Stimulated activated CD8-positive, alpha-beta memory T cell treated with anti-CD3 and anti-CD28 coated beads, Interleukin-15, amount 100 ng/mL, for 1 hour (primary cell): ENCODE results near the gene PRKCA.
"Not testable (repeated sequence)": the region's sequence is repeated elsewhere in the genome, so short reads cannot be mapped to it uniquely, and the experiment has no call there.

ENCODE experiments used
- DNase-seq: peaks from one replicate; pipeline ENCODE4 v3.0.0-alpha.2; 2020; ENCODE audit warnings: low read depth

The PRKCA gene

GRCh38 chr17:66489576-66489975, 187.2 kb downstream of the PRKCA start:
- not testable (repeated sequence) for DNase-seq

DNA sequence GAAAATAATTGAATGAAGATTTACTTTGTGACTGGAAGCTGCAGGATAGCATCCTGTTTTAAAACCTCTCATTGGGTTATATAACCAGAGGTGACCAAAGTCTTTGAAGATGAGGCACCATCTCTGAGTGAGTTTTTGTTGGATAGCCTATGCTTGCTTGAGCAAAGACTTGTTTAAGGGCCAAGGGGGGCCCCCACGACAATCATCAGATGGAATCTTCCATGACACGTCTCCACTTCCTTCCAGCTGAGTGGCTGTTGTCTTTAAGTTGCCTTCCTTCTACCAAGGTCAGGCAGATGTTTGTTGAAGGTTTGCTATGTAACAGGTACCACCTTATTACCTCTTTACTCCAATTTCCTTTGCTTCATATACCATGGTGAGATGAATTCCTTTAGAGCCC, 188.8 kb downstream of the PRKCA start:
- no peak for DNase-seq

- no peak for DNase-seq
Measured at GRCh38 chr17:66491665-66492064, 189.3 kb downstream of the PRKCA start.

DNA sequence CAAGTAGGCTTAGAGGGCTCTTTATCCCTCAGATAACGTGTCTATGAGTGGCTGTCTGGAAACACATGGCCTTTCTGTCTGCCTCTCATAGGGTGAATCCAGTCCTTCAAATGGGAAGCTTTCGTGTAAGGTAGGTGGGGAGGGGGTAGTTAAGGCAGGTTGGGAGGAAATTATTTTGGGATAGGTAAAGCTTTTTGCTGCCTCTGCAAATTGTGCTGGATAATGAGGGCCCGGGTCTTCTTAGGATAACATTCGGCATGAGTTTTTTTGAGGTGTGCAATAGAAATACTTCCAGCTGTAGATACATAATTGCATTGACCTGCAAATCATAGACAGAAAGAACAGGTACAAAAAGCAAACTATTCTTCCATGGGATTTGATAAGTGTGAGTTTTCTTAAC, 189.7 kb downstream of the PRKCA start:
- no peak for DNase-seq

DNA sequence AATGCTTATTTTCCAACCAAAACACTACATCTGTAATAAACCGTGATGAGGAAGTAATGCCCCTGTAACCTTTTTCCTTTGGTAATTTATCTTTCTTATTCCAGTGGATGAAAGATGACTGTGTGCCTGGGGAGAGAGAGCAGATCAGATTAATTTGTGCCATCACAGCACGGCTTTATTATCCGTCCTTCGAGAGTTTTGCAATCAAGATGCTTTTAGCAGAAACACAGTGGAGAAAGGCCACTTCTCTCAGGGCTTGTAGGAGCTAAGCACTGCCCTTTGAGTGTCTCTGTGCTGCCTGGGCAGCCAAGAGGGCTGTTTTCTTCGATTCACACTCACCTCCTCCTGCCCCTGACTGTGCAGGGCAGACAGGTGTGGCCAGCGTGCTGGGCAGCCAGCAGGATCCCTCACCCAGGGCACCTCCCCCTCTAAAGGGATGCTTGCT, 190.2 kb downstream of the PRKCA start:
- DNase-seq = no peak

- no peak for DNase-seq
Measured at GRCh38 chr17:66493283-66494019, 191.0 kb downstream of the PRKCA start.

- DNase-seq = no peak
Measured at GRCh38 chr17:66494023-66494803, 191.8 kb downstream of the PRKCA start.

GRCh38 chr17:66495035-66495434, 192.6 kb downstream of the PRKCA start:
- DNase-seq = no peak

DNA sequence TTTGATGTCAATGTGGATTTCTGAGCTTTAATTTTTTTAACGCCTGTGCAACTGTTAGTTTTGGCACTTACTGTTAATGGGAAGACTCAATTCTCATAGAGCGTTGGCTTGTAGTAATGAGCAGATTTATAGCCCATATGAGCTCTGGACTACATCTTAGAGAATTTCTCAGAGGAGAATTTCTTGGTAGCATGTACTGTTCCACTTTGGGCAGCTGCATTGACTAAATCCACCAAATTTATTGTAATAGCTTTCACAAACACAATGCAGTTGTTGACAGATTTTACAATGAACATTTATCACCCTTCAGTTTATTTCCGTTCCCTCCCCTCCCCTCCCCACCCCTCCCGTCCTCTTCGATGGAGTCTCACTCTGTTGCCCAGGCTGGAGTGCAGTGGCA, 193.9 kb downstream of the PRKCA start:
- no peak for DNase-seq

DNA sequence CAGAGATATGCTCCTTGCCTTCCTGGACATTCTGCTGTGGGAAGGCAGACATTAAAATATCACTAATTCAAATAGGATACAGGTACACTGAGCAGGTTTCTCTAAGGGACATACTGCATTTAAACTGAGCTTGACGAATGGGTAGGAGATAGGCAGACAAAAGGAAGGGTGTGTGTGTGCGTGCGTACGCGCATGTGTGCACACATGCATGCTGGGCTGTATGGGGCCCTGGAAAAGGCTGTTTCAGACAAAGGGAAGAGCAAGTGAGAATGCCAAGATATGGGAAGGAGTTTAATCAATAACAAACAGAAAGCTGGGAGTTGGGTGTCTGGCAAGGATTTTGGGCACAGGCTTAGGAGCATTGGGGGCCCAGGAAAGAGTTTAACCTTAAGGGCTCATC, 196.2 kb downstream of the PRKCA start:
- no peak for DNase-seq

DNA sequence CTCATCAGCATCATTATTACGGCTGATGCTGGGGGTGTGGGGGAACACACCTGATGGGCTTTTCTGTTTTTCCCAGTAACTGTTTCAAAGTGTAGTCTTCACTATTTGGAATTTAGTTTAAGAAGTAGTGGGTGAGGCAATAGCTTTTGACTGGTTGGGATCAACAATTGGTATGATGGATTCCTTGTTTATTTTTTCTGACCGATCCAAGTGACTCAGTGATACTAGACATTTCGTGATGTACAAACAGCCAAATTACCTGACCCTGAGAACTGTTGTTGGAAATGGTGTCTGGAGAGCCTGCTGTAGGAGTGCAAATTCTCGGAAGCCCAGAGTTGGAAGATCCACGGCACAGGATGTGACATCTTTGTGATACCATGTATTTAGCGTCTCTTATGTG, 204.2 kb downstream of the PRKCA start:
- no peak for DNase-seq

DNA sequence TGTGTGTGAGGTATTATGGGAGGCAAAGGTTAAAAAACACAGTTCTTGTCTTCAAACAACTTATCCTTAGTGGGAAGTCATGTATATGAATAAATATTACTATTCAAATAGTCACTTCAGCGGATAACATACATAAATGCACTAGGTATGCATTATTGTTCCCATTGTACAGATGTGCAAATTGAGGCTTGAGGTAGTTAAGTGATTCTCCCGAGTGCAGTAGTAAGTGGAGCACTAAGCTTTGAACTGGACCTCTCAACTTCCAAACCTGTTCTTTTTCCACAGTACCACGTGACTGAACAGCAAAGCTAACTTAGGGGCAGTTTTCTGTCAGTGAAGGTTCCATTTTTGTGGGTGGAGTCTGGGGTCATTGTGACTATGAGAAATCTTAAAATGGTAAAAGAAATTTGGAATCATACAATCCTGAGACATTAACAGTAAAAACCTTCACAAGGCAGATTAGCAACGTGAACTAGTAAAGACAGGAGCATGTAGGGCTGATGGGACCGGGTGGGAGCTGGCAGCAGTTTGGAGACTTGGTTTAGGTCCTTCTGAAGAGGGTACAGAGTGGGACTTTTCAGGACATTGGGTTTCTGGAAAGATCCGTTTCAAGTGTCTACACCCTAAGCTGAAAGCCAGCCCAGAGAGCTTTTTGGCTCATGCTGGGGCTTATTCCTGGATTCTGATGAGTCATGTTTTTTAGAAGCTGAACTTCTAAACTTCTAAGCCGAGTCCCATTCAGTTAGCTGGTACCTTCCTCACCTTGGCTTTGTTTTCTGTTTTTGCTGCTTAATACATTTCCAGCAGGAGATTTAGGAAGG, 204.9 kb downstream of the PRKCA start:
- no peak for DNase-seq

DNA sequence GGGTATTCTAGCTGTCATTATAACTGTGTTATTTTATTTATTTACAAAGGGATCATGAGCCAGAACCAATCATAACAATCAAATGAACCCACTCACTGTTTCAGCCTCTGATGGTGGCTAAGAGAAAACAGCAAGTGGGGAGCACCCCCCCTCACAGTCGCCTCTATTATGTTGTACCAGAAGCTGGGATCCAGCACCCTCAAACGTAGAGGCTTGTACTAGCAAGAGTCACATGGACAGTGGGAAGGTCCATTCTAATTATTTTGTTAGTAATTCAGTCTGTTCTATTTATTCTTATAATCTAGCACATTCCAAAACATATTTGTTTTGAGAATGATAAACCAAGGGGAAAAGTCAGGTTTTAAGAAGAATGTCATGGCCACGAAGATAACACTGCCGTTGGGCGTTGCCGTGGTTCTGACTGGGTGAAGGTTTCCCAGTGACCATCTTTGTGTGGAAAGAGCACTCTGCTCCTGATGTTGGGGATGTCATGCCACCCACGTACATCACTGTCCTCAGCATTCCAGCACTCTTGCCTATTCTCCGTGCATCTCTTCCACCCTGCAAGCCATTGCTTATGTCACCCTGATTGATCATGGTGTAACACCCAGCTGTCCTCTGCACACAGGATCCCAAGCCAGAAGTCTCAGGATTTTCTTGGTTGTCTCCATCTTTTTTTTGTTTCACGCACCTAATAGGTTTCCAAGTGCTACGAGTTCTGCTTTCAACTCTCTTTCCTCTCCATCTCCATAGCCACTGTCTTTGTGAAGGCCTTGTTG, 205.8 kb downstream of the PRKCA start:
- DNase-seq = no peak

GRCh38 chr17:66508896-66509844, 206.8 kb downstream of the PRKCA start:
- no peak for DNase-seq

DNA sequence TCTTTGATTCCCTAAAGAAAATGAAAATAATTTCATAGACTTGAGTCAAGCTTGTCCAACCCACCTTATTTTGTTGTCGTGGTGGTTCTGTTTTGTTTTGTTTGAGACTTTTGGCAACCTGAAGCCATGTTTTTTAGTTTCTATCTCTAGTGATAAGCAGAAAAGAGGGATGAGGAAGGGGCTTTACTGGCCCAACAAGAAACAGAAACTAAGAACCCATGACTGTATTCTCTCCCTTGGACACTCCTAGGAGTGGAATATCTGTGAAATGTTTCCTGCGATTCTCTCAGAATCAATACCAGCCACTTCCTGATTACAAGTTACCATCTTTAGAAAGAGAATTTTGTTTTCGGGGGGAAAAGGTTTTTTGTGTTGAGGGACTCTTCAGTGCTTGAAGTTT, 207.5 kb downstream of the PRKCA start:
- DNase-seq = no peak

DNA sequence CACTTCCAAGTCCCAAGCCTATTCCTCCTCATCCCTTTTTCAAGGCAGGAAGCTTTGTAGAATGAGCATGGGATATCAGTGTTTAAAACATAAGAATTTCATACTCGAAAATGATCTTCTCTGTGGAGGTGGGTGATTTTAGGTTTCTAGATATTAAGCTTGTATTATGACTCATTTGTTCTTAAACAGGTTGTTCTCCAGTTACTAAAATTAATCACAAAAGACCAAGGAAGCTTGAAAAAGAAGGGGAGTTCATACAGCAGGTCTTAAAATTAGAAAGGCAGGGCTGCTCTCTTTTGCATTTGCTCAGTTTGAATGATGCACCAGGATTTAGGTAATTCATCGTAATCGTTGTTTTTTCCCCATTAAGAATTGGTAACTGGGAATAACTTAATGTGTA, 208.7 kb downstream of the PRKCA start:
- DNase-seq = no peak

GRCh38 chr17:66514227-66514806, 211.9 kb downstream of the PRKCA start:
- DNase-seq = no peak

- no peak for DNase-seq
Measured at GRCh38 chr17:66515974-66516373, 213.6 kb downstream of the PRKCA start.

DNA sequence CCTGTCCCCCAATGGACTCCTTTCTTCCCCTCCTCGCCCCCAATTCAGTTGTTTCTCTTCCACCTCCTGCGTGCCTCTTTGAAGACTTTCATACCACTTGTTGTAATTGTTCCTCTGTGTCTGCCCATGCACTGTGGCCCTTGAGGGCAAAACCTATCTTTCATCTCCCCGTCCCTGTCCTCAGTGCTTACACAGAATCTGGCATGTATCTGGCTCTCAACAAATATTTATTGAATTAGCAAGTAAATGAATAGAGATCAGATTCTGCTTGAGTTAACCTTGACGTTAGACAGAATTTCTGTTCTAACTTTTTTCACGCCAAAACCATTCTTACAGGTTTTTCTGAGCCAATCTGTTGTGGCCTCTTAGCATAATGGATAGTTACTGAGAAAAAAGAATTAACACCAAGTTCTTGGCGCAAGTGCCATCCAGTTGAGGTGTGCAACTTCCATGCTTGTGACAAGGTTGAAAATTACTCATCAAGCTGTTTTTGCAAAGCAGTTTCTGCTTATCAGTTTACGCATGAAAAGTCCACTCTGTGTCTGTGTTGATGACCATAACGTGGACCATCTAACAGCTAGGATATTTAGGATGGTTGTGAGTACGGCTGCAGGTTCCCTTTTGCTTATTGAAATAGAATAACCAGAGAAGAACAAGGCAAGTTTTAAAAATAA, 215.1 kb downstream of the PRKCA start:
- DNase-seq = no peak

- DNase-seq = no peak
Measured at GRCh38 chr17:66518108-66518507, 215.7 kb downstream of the PRKCA start.
